ENCODE results near the gene ARID3A. TPM values are rescaled to one million over a fixed set of nuclear protein-coding genes. Genes with fewer than 3 reads are reported as not detected.

The ARID3A gene
- total RNA-seq, 1 donor from 2014 or later = 106 TPM

Other genes starting within 250 kb of the ARID3A start
- 72.0 and 78.8 TPM in 2 replicates for gene FSTL3, start 249.6 kb upstream of the ARID3A start, total RNA-seq
- gene PRSS57, start 230.6 kb upstream of the ARID3A start, total RNA-seq = not detected in 2 replicates
- 60.0 and 67.3 TPM in 2 replicates for gene PALM, start 217.1 kb upstream of the ARID3A start, total RNA-seq
- gene MISP, start 174.9 kb upstream of the ARID3A start, total RNA-seq = 0.36 and 0.43 TPM in 2 replicates
- 366 and 386 TPM in 2 replicates for gene PTBP1, start 128.6 kb upstream of the ARID3A start, total RNA-seq
- gene PLPPR3, start 104.1 kb upstream of the ARID3A start, total RNA-seq = 29.2 and 36.5 TPM in 2 replicates
- 1.00 and 1.4 TPM in 2 replicates for gene AZU1, start 98.2 kb upstream of the ARID3A start, total RNA-seq
- not detected in 2 replicates for gene PRTN3, start 85.0 kb upstream of the ARID3A start, total RNA-seq
- gene ELANE, start 73.7 kb upstream of the ARID3A start, total RNA-seq = not detected in 2 replicates
- gene CFD, start 66.4 kb upstream of the ARID3A start, total RNA-seq = 0.59 and 0.65 TPM in 2 replicates
- gene MED16, start 32.8 kb upstream of the ARID3A start, total RNA-seq = 41.4 and 45.0 TPM in 2 replicates
- gene RNU6-9, start 32.6 kb upstream of the ARID3A start, total RNA-seq = not detected in 2 replicates
- 57.9 and 60.0 TPM in 2 replicates for gene R3HDM4, start 12.8 kb upstream of the ARID3A start, total RNA-seq
- not detected in 2 replicates for gene KISS1R, start 8.7 kb upstream of the ARID3A start, total RNA-seq
- gene WDR18, start 58.3 kb downstream of the ARID3A start, total RNA-seq = 60.0 and 68.9 TPM in 2 replicates
- gene GRIN3B, start 74.4 kb downstream of the ARID3A start, total RNA-seq = 2.5 and 2.7 TPM in 2 replicates
- gene TMEM259, start 95.1 kb downstream of the ARID3A start, total RNA-seq = 155 and 173 TPM in 2 replicates
- not detected in 2 replicates for gene RNU6-2, start 95.5 kb downstream of the ARID3A start, total RNA-seq
- 781 and 819 TPM in 2 replicates for gene CNN2, start 100.6 kb downstream of the ARID3A start, total RNA-seq
- gene ABCA7, start 114.1 kb downstream of the ARID3A start, total RNA-seq = 14.3 and 18.4 TPM in 2 replicates
- gene ARHGAP45, start 141.1 kb downstream of the ARID3A start, total RNA-seq = 2.7 and 3.0 TPM in 2 replicates
- gene POLR2E, start 169.3 kb downstream of the ARID3A start, total RNA-seq = 180 and 207 TPM in 2 replicates
- 294 and 325 TPM in 2 replicates for gene GPX4, start 178.0 kb downstream of the ARID3A start, total RNA-seq
- gene SBNO2, start 248.2 kb downstream of the ARID3A start, total RNA-seq = 39.3 and 43.2 TPM in 2 replicates

All from astrocyte (in vitro differentiated cells and primary cell).